NCI-H1105 treated with DMSO at 0.1 percent for 48 hours (cell line): ENCODE results near the gene INPP5D.

Experiments used
- DNase-seq: peaks from one replicate; lab custom pipeline; 2025; lab: John Stamatoyannopoulos, UW

Gene INPP5D

GRCh38 chr2:233208382-233209116 is 148.4 kb downstream of the INPP5D start:
- no peak for DNase-seq

GRCh38 chr2:233209117-233209532 is 149.0 kb downstream of the INPP5D start:
- DNase-seq = no peak

- DNase-seq = no peak
Observed at GRCh38 chr2:233209533-233210171, 149.5 kb downstream of the INPP5D start.

GRCh38 chr2:233210281-233210680 is 150.1 kb downstream of the INPP5D start:
- no peak for DNase-seq

- no peak for DNase-seq
Observed at GRCh38 chr2:233210843-233211547, 150.9 kb downstream of the INPP5D start.

GRCh38 chr2:233211548-233211895 is 151.4 kb downstream of the INPP5D start:
- no peak for DNase-seq

GRCh38 chr2:233213011-233213410 is 152.9 kb downstream of the INPP5D start:
- no peak for DNase-seq

GRCh38 chr2:233213975-233214374 is 153.8 kb downstream of the INPP5D start:
- no peak for DNase-seq

- no peak for DNase-seq
Observed at GRCh38 chr2:233217892-233218377, 157.8 kb downstream of the INPP5D start.

- DNase-seq = no peak
Observed at GRCh38 chr2:233218836-233219235, 158.7 kb downstream of the INPP5D start.

GRCh38 chr2:233219848-233220247 is 159.7 kb downstream of the INPP5D start:
- no peak for DNase-seq

GRCh38 chr2:233221378-233222063 is 161.4 kb downstream of the INPP5D start:
- DNase-seq = no peak

GRCh38 chr2:233223059-233223894 is 163.1 kb downstream of the INPP5D start:
- DNase-seq = no peak

- no peak for DNase-seq
Observed at GRCh38 chr2:233225230-233226068, 165.3 kb downstream of the INPP5D start.

- DNase-seq = no peak
Observed at GRCh38 chr2:233226511-233227031, 166.4 kb downstream of the INPP5D start.

- DNase-seq = no peak
Observed at GRCh38 chr2:233227346-233227978, 167.3 kb downstream of the INPP5D start.

- no peak for DNase-seq
Observed at GRCh38 chr2:233228376-233228775, 168.2 kb downstream of the INPP5D start.

- DNase-seq = no peak
Observed at GRCh38 chr2:233233618-233234230, 173.6 kb downstream of the INPP5D start.

GRCh38 chr2:233234264-233234663 is 174.1 kb downstream of the INPP5D start:
- no peak for DNase-seq
